SH-SY5Y (cell line): ENCODE results near the gene SLIT1.

Source experiments
- GATA2 ChIP-seq: IDR thresholded peaks from 2 replicates; pipeline ENCODE4 v1.6.1; 2011; ENCODE audit warnings: mild to moderate bottlenecking, low read depth, low read length
- GATA3 ChIP-seq: IDR thresholded peaks from 2 replicates; pipeline ENCODE4 v1.6.1; 2011; ENCODE audit warnings: low read depth, mild to moderate bottlenecking, low read length, moderate library complexity

The SLIT1 gene

DNA sequence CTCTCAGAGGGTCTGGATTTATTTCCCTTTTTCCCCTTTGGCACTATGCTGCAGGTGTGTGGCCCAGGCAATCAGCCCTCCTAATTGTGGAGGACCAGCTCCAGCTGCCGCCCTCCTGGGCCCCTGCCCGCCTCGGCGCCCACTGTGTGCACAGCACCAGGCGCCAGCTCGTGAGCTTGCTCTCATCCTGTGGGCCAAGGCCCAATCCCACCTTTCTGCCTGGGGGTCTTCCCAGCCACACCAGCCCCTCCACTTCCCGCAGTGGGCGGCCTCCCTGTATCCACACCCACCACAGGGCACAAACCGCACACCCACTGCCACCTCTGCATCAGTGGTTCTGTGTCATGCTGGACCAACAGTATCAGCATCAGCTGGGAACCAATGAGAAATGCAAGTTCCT, 25.5 kb upstream of the SLIT1 start:
- TF ChIP-seq GATA2 (no peak), GATA3 (no peak)

DNA sequence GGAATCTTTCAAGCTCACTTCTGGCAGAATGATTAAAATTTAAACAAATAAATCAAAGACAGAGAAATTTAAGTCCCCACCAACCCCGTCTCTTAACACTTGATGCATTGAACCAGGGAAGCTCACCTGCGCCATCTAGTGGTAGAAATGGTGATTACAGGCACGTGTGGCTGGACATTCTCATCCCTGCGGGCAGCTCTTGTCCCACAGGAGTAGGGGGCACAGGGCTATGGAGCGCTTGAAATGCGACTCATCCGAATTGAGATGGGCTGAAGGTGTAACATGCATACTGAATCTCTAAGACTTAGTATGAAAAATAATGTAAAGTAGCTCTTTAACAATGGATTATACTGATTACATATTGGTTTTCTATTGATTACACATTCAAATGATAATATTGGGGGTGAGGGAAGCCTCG, 24.8 kb upstream of the SLIT1 start:
- TF ChIP-seq GATA2 = no peak
- TF ChIP-seq GATA3 = no peak

DNA sequence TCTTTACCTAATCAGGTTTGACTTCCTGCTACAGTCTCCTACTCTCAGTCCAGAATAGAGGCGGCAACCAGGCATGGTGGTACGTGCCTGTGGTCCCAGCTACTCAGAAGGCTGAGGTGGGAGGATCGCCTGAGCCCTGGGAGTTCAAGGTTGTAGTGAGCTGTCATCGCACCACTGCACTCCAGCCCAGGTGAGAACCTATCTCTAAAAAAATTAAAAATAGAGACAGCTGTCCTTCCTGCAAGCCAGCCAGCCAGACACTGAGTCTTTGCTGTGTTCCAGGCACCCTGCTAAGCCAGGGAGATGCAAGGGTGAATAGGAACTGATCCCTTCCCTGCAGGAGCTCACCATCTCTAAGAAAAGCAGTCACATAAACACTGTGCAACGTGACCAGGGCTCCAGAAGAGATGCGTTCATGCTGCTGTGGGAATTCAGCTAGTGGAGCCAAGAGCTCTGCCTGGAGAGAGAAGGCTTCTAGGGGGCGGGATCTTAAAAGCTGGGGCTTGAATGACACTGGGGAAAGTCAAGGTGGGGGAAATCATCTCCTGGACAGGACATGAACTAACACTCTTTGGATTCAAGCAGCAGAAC, 22.1 kb upstream of the SLIT1 start:
- TF ChIP-seq GATA2 = no peak
- TF ChIP-seq GATA3 = no peak

DNA sequence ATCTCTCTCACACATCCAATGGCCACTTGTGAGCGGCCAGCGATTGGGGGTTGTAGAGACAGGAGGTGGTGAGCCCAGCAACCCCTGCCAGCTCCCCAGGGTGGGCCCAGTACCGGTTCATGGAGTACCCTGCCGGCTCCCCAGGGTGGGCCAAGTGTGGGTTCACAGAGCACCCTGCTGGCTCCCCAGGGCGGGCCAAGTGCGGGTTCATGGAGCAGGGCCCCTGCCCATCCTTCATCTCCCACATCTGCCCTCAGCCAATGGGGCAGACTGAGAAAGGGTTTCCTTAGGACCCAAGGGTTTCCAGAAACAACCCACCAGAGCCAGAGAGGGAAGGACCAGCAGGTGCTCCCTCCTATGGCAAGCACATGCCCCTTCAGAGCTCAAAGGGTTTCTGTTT, 21.4 kb upstream of the SLIT1 start:
- TF ChIP-seq GATA3 (no peak), GATA2 (no peak)

DNA sequence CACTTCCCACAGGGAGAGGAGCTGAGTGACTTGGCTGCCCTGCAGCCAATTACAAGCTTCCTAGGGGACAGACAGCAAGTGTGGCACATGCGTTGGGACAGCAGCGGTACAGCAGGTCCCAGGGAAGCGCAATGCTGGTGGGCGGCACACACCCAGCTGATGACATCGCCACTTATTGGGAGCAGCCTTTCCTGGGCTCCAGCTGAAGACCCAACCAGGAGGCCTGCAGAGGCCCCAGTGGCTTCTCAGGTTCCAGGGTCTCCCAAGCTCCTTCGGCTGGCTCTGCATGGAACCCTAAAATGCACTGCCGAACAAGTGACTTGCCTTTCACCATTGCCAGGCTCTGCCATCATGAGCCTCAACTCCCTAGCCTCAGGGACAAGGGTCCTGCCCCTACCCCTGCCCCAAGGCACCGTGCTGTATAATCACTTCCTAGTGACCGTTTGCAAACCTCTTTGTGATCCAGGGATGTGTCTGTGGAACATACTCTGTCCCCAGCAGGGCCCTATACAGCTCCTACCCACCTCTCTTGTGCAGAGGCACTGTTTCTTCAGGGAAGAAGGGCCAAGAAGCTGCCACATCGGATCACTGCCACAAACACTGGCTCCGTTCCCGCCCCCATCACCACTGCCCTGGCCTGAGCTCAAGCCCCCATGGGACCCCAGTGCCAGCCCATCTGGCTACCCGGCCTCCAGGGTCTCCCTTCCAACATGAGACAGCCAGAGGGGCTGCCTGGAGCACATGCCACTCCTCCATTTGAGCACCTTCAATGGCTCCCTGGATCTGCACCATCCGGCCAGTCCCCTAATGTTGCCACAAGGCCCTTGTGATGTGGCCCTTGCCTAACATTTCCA, 19.3 kb upstream of the SLIT1 start:
- TF ChIP-seq GATA3 (no peak), GATA2 (no peak)

DNA sequence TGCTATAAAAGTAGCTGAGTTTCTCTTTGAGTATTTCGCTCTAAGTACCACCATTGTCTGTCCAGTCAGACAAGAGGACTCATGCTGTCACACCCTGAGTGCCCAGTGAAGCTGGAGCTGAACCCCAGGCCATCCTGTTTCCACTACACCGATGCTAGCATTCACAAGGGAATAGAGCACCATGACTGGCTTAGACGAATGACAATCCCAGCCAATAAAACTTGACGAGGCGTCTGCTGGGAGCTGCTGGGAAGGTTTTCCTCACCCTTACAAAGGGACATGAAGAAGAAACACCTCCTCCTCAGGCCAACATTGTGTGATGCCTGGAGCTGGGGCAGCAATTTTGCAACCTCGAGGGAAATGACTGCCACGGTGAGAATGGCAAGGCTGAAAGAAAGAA, 17.5 kb upstream of the SLIT1 start:
- TF ChIP-seq GATA2 (no peak), GATA3 (no peak)

DNA sequence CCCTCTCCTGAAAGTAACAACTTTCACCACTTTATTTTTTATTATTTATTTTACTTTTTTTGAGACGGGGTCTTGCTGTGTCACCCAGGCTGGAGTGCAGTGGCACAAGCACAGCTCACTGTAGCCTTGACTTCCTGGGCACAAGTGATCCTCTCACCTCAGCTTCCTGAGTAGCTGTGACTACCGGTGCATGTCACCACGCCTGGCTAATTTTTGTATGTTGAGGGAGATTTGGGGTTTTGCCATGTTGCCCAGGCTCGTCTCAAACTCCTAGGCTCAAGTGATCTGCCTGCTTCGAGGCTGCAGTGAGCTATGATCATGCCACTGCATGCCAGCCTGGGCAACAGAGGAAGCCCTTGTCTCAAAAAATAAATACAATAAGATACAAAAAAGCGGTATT, 14.9 kb upstream of the SLIT1 start:
- TF ChIP-seq GATA2 (no peak), GATA3 (no peak)

DNA sequence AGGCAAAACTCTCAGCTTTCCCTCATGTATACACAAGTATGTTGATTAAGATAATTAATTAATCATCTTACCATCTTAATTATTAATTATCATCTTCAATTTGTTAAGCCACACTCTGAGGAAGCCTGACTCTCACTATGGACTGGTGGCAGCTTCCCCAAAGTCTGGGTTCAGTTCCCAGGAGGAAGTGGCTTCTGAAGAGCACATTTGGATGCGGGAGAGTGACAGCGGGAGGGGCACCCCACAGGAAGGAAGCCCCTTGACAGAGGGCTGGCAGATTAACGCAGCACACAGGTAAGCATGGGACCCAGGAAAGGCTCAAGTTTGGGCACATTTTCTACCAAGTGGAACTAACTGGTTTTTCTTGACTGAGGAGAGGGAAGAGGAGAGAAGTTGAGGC, 13.4 kb upstream of the SLIT1 start:
- no peak for TF ChIP-seq GATA3
- TF ChIP-seq GATA2 = no peak

DNA sequence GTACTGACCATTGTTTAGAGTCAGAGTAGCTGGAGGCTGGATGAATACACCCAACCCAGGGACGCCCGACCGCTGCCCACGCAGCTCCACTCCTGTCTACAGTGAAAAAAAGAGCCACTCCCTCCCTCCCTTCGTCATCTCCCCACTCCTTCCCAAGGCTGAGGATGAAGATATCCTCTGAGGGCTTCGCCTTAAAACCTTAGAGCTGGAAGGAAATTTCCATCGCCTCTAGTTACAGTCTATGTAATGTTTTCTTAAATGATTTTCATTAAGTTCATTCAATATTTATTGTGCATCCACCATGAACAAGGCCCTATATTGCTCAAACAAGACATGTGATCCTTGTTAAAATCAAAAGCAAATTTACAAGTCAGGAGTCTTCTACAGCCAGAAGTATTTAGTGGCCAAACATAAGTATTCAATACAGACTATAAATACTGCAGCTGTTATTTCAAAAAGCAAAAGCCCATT, 11.3 kb upstream of the SLIT1 start:
- TF ChIP-seq GATA3 = no peak
- no peak for TF ChIP-seq GATA2

DNA sequence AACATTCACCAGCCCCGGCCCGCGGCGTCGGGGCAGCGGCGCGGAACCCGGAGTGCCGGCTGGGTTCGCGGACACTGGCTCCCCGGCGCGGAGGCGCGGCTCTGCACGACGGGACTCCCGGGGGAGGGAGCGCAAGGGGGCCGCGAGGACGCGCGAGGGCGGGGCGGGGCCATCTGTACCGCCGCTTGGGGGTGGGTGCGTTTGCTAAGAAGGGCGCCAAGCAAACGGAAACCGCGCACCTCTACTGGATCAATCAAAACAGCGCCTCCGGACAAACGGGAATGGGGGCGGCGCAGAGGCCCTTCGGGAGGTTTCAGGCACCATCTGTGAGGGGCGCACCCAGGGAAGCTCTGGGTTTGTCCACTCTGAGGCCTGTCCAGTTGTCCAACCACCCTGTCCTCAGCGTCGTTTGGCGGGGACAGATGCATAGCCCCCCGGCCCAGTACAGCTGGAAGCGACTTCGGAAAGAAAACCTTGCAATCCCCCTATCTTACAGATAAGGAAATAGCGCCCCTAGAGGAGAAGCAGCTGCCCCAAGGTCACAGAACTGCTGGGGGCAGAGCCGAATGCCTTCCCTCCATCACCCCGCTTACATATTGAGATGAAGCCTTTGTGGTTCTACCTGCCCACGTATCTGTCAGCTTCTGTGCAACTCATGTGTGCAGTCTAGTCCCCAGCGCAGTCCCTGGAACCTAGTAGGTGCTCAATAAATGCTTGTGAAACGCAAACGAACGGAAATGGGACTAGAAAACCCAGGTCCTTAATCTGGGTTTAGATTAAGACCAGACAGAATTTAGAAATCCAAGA, 10.7 kb upstream of the SLIT1 start:
- TF ChIP-seq GATA3 = no peak
- TF ChIP-seq GATA2 = peak; percentile 34

DNA sequence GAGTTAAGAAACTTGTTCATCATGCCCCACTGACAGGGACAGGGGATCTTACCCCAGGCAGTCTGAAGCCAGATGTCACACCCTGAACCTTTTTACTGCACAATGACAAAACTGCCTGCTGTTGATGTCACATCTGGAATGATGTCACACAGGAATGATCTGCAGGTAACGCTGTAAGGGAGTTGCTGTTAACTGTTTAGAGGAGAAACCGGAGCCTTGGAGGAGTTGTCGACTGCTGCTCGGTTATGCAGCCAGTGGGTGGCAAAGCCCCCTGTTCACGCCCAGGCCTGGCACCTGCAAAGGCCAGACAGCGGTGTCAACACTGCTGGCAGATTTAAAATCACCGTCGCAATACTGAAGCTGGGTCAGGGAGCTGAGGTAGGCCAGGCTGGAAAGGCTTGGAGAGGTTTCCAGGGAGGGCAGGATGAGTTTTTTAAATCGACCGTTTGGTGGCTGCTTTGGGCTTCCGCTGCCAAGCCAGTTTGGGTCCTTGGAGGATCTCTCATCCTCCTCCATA, 10.0 kb upstream of the SLIT1 start:
- TF ChIP-seq GATA2 = no peak
- no peak for TF ChIP-seq GATA3

DNA sequence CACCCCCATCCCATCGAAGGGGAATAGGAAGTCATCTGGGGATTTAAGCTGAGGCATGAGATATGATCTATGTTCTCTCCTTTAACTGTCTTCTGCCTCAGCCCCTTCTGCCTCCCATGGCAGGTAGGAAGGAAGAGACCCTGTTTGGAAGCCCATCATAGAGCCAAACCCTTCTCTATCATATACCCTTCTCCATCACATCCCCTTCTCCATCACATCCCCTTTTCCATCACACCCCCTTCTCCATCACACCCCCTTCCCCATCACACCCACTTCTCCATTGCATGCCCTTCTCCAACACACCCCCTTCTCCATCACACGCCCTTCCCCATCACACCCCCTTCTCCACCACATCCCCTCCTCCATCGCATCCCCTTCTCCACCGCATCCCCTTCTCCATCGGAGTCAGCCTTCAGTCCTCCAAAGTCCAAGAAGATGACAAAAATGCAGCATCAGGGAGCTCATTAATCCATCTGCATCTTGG, 7.2 kb upstream of the SLIT1 start:
- TF ChIP-seq GATA3 (no peak), GATA2 (no peak)

DNA sequence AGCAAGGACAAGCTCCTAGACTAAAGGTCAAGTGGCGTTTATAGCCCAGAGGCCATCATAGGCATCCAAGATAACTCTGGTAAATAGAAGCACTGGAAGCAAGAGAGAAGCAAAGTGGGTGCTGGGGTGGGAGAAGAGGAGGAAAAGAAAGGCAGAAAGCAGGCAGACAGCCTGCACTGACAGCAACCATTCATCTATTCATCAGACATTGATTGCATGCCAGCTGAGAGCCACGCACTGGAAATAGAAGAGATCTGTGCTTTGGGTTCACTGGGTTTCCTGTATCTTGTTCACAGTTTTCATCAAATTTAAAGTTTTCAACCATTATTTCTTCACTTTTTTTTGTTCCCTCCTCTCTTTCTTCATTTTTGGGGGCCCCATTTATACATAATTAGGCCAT, 4.7 kb upstream of the SLIT1 start:
- TF ChIP-seq GATA3 (no peak), GATA2 (no peak)

DNA sequence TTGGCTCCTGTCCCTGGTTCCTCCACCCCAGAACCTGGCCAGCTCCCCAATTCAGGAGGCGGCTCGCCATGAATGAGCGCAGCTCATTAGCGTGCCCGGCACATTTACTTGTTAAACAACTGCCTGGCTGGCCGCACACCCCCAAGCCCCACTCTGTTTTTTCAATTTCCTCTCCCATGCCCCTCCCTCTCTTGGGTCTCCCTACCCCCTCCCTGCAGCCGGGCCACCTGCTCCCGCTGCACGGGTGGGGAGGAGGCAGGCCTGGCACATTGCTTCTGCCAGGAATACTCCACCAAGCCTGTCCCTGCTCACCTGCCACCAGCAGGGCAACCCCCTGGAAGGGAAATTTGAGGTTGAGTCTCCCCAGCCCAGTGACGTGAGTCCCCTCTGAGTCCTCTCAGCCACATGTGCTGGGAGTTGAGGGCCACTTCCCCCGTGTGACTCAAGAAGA, 2.5 kb upstream of the SLIT1 start:
- no peak for TF ChIP-seq GATA3
- TF ChIP-seq GATA2 = no peak
